HG02610 (cell line): ENCODE data around the gene LDLRAD4.

Experiments
- ATAC-seq: cut with Tn5 transposase; IDR thresholded peaks from one replicate; pipeline ENCODE4 v1.9.1; 2021; ENCODE audit warnings: mild to moderate bottlenecking, moderate library complexity; ENCODE audit not compliant: unreplicated experiment

Gene LDLRAD4

GRCh38 chr18:13201292-13201691, 17.3 kb upstream of the LDLRAD4 start:
- ATAC-seq = no peak

GRCh38 chr18:13202571-13202970, 16.0 kb upstream of the LDLRAD4 start:
- no peak for ATAC-seq

- no peak for ATAC-seq
Observed at GRCh38 chr18:13206301-13206700, 12.3 kb upstream of the LDLRAD4 start.

- ATAC-seq = no peak
Observed at GRCh38 chr18:13207294-13207693, 11.3 kb upstream of the LDLRAD4 start.

GRCh38 chr18:13211534-13211933, 7.0 kb upstream of the LDLRAD4 start:
- no peak for ATAC-seq

- no peak for ATAC-seq
Observed at GRCh38 chr18:13213036-13213795, 5.3 kb upstream of the LDLRAD4 start.

- ATAC-seq = no peak
Observed at GRCh38 chr18:13214609-13215008, 4.0 kb upstream of the LDLRAD4 start.

GRCh38 chr18:13216092-13216582, 2.4 kb upstream of the LDLRAD4 start:
- ATAC-seq = no peak

- ATAC-seq = no peak
Observed at GRCh38 chr18:13216711-13217465, 1.7 kb upstream of the LDLRAD4 start.

GRCh38 chr18:13217466-13217961, 1.0 kb upstream of the LDLRAD4 start:
- no peak for ATAC-seq

- ATAC-seq = no peak
Observed at GRCh38 chr18:13217971-13218367, 591 bp upstream of the LDLRAD4 start.

- no peak for ATAC-seq
Observed at GRCh38 chr18:13218997-13219396, 437 bp downstream of the LDLRAD4 start.

GRCh38 chr18:13219593-13220159, 1.1 kb downstream of the LDLRAD4 start:
- ATAC-seq = no peak

GRCh38 chr18:13220361-13220991, 1.9 kb downstream of the LDLRAD4 start:
- no peak for ATAC-seq

- no peak for ATAC-seq
Observed at GRCh38 chr18:13221869-13222855, 3.6 kb downstream of the LDLRAD4 start.

GRCh38 chr18:13222856-13223281, 4.3 kb downstream of the LDLRAD4 start:
- no peak for ATAC-seq

- ATAC-seq = no peak
Observed at GRCh38 chr18:13223311-13224143, 5.0 kb downstream of the LDLRAD4 start.

GRCh38 chr18:13225261-13225660, 6.7 kb downstream of the LDLRAD4 start:
- ATAC-seq = no peak

- ATAC-seq = no peak
Observed at GRCh38 chr18:13226533-13227144, 8.1 kb downstream of the LDLRAD4 start.
